Transverse colon (tissue), 4 donors: ENCODE data around the gene PDE7B.

Source experiments
- EP300 ChIP-seq: sonication (generic); formaldehyde crosslinking; IDR thresholded peaks from one replicate; pipeline ENCODE4 v1.6.1; 2017; ENCODE audit warnings: antibody characterized with exemption, low read depth
- POLR2A ChIP-seq: fragments of 450-650 bp; IDR thresholded peaks from one replicate; pipeline ENCODE4 v1.6.1; 2016; ENCODE audit warnings: antibody characterized with exemption, mild to moderate bottlenecking, moderate library complexity
- POLR2AphosphoS5 ChIP-seq, 3 donors: sonication (generic); formaldehyde crosslinking; IDR thresholded peaks; one replicate each; pipeline ENCODE4 v1.6.1; 2016; ENCODE audit warnings: antibody characterized with exemption in 3 of 3
- TF ChIP-seq, protein P1 (sequence below), 5 experiments: fragments of 200-600 bp in 3 of 5; fragments of 450-650 bp in 2 of 5; sonication (generic) in 3 of 5; IDR thresholded peaks; 1 replicate in 2 of 5; 2 replicates in 3 of 5; pipeline ENCODE4 v1.5.1; 2016 to 2017; ENCODE audit warnings: antibody characterized with exemption in 5 of 5, inconsistent platforms in 3 of 5, mild to moderate bottlenecking in 2 of 5, moderate library complexity in 1 of 5

DNA sequence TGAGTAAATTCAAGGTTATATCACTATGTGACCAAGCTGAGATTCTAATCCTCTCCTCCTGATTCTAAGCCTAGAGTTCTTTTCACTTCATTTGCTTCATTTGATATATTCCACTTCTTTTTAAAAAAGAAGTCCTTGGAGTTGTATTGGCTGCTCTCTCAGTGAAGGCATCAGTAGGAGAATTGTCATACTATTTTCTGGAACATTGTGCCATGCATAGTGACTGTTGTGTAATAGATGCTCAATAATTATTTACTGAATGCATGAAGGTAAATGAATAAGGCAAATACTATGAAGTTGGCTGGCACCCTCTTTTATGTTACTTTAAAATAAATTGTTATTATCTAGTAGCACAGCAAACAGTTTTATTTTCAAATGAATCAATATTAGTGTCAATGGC is 209.3 kb downstream of the PDE7B start:
- TF ChIP-seq, protein P1, sequence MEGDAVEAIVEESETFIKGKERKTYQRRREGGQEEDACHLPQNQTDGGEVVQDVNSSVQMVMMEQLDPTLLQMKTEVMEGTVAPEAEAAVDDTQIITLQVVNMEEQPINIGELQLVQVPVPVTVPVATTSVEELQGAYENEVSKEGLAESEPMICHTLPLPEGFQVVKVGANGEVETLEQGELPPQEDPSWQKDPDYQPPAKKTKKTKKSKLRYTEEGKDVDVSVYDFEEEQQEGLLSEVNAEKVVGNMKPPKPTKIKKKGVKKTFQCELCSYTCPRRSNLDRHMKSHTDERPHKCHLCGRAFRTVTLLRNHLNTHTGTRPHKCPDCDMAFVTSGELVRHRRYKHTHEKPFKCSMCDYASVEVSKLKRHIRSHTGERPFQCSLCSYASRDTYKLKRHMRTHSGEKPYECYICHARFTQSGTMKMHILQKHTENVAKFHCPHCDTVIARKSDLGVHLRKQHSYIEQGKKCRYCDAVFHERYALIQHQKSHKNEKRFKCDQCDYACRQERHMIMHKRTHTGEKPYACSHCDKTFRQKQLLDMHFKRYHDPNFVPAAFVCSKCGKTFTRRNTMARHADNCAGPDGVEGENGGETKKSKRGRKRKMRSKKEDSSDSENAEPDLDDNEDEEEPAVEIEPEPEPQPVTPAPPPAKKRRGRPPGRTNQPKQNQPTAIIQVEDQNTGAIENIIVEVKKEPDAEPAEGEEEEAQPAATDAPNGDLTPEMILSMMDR (IDR thresholded peaks at IDR 0.05), result no peak
- TF ChIP-seq POLR2AphosphoS5 (IDR thresholded peaks at IDR 0.05) (no peak), EP300 (no peak), POLR2A (no peak)
